NCI-H1417 (cell line): Measurements from ENCODE around the gene PAPOLA.

Experiments
- DNase-seq, 3 experiments: peaks; one replicate each; lab custom pipeline; 2025; lab: John Stamatoyannopoulos, UW

PAPOLA gene

DNA sequence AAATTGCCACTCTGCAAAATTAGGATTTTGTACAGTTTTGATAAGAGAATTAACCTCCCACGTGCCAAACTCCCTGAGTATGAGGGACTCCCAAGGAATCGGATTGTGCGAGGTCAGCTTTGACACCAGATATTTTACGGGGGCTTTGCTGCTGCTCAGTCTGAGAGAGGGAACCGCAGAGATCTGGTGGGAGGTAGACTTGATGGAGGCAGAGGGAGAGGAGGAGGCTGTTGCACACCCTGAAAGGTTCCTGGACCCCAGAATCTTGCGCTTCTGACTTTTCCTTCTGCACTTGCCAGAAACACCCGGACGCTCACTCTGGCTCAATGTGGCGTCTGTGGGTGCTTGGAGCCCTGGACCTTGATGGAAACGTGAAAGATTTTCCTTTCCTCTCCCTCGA, 83.9 kb downstream of the PAPOLA start:
- DNase-seq, result no peak

DNA sequence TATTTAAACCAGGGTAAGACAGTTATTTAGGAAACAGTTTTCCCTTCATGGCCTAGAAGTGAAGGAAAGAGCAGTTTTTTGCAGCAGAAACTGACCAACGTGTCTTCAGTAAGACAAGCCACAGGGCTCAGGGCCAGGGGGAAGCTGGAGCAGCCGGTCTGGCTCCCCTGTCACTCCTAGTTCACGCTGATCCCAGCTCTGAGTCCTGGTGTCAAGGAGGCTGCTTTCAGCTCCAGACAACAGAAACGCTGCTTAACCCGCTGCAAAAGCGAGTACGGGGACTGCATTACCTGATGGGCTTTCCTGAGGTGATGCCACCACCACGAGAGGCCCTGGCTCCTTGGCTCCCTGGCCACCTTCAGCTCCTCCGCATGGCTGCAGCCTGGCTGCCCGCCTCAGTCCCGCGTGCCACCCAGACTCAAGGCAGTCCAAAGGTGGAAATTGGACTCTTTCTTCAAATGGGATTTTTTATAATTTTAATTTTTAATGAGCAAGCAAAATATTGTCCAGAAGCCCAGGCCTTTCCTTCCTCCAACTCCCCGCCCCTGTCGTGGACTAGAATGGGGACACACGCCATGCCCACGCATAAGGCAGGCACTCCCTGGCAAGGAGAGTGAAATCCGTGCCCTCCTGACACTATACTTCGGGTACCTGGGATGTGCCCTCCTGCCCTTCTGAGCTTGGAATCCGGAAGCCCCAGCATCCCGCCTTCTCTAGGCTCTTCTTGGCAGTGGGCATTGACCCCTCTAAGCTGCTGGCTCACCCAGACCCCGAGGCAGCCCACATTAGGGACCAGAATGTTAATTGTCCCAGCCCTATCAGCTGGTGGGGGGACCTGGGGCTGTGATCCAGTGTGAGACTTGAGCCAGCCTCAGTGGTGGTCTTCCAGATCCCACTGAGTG, 85.0 kb downstream of the PAPOLA start:
- DNase-seq, result peak in 1 of 3 experiments; percentile 30

DNA sequence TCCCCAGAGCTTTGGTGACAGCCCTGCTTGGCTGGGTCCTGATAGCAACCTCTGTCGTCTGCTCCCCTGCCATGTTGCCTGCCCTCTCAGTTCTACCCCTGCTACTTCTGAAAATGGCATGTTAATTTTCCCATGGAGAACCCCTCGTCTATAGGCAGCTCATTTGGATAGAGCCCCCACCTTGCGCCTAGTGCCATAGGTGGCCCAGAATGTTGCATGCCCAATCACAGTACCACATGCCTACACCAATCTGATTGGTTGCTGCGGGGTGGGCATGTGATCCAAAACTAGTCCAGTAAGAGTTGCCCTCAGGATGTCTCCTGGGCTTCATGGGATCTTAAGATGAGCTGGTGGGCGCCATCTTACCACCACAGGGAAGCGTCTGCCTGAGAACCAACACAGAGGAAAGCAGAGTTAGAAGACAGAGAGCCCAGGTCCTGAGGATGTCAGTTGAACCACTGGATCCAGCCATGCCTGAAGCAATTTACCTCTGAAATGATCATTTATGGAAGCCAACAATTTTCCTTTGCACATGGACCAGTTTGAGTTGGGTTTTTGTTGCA, 85.7 kb downstream of the PAPOLA start:
- DNase-seq, result no peak

DNA sequence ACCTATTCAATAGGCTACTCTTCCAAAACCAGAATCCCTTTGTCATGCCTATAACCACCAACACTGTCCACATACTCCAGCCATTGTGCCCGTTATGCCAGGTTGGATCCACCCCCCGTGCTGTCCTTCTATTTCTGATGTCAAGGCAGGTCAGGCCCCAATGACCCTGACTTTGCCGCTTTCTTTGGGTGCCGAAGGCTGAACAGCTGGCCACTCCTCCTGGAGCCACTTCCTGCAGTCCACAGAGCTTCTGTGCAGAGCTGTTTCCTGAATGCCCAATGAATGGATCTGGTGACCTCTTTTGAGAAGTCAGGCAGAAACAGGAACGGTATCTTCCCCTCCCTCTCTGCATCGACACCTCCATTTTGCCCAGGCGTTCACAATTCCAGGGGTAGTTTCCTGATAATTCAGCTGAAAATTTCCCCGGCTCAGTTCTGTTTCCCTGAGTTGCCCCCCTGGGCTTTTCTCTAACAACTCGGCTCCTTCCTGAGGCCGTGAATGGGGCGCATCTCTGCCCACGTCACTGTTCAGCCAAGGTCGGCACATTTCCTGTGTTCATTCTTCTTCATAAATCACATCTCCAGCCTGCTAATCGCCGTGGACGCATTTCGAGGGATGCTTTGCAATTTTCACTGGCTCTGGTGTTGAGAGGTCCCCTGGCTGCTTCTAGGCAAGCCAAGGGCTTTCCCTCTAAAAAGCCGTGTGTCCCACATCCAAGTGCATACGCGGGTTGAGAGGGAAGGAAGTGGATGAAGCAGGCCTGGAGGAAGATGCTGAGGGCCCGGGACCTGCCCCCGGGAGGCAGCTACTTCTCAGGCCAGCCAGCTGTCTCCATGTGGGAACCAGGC, 86.5 kb downstream of the PAPOLA start:
- no peak for DNase-seq

- DNase-seq, result no peak
Observed at GRCh38 chr14:96589577-96589976, 87.4 kb downstream of the PAPOLA start.

DNA sequence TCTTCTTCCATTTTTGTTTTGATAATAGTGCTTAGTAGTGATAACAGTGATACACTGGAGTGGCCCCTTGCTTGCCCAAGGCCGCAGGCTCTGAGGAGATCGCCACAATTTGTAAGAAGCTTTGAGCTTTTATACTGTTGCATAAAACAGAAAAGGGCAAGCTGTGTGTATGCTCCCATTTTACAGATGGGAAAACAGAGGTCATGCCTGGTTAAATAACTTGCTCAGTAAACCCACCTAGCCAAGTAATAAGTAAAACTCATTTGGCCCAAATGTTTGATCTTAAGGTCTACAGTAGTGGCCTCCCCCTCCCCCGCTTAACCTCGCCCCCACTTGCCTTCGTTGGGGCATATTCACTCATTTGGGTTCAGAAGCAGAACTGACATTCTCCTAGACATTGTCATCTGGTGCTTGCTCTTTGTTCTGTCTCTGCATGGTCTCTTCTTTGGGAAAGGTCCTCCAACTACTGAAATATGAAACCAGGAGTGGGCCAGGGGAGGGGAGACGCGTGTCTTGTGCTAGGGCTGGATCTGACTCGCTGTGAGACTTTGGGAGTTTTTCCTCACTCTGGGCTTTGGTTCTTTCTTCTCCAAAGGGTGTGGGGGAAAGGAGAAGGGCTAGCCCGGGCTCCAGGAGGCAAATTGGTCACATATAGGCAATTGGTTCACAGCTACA, 88.1 kb downstream of the PAPOLA start:
- DNase-seq, result no peak

DNA sequence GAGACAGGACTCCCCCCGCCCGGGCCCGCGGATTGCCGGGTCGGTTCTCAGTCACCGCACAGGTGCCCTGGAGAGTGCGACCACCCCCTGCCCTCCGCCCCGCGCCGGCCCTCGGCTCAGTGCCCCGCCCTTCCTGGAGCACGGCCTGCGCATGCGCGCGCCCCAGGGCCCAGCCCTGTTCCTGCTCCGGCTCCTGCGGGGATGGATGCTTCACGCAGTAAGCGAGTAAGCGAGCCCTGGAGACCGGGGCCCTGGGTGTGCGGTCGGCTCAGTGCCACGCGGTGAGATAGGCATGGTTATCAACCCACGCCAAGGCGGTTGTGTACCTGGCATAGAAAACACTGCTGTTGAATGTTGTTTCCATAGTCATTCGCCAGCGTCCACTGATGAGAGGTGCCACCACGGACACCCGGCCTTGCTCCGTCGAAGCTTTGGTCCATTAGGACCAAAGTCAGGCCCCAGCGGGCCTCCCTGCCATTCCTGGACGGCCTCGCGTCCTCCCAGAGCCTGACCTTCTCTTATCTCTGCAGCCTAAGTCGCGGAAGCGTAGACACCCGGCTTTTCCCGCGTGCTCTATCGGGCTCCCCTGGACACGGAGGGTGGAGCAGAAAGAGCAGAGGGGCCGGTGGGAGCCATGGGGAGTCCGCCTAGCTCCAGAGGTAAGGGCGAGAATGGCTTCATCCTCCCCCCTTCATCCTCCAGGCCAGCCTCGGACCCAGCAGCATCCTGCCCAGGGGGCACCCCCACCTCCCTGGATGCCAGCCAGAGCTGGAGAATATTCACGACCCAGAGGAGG, 90.6 kb downstream of the PAPOLA start:
- no peak for DNase-seq

GRCh38 chr14:96594961-96595360, 92.8 kb downstream of the PAPOLA start:
- DNase-seq, result no peak

- no peak for DNase-seq
Observed at GRCh38 chr14:96597680-96598079, 95.5 kb downstream of the PAPOLA start.

GRCh38 chr14:96598332-96598928, 96.2 kb downstream of the PAPOLA start:
- DNase-seq, result no peak

- DNase-seq, result no peak
Observed at GRCh38 chr14:96599076-96599475, 96.9 kb downstream of the PAPOLA start.

DNA sequence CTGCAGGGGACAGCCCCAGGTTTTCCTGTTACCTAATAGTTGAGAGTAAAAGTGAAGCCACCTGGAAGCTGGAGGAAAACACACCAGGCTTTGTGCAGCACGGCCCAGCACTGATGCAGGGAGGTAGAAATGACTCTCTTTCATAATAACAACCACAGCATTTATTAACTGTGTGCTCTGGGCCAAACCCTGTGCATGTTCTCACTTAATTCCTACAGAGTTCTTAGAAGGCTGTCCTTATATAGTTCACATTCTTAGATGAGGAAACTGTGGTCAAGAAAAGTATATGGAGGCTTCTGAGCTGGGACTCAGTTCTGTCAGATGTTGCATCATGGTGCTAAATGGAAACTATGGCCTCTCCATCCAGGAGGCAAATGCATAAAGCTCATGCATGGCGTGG, 100.0 kb downstream of the PAPOLA start:
- no peak for DNase-seq

- no peak for DNase-seq
Observed at GRCh38 chr14:96603350-96604255, 101.4 kb downstream of the PAPOLA start.

- DNase-seq, result peak; percentile 67 to 91 (median 77)
Observed at GRCh38 chr14:96614481-96614881, 112.3 kb downstream of the PAPOLA start.

- DNase-seq, result no peak
Observed at GRCh38 chr14:96616161-96616721, 114.1 kb downstream of the PAPOLA start.
